ENCODE results near the gene SART3. TPM values are rescaled to one million over a fixed set of nuclear protein-coding genes. Genes with fewer than 3 reads are reported as not detected.
"Not testable (repeated sequence)": the region's sequence is repeated elsewhere in the genome, so short reads cannot be mapped to it uniquely, and the experiment has no call there.

SART3 gene
- total RNA-seq, 2 experiments from 2014 or later, result 69.3 to 87.1 TPM

- H3K4me1 Mint-ChIP-seq, result no peaks in the 10 kb centered on the region
- ChIA-PET CTCF (interaction anchor here (0.6 to 0.7 kb wide), 3 partner anchors 9 to 497 kb away, joined by 3 to 4 read pairs (median 3); partner anchors contain the start of gene ALKBH2), POLR2A (no interaction called here)
- DNase-seq, result no peak
- no peak overlapping the region for H3K27ac Mint-ChIP-seq
- no peaks in the 10 kb centered on the region for H3K9me3 Mint-ChIP-seq (ENCODE audit: low read depth)
- H3K27me3 Mint-ChIP-seq, result no peaks in the 10 kb centered on the region
- no peaks in the 10 kb centered on the region for H3K36me3 Mint-ChIP-seq (ENCODE audit: low read depth)
- H3K4me3 Mint-ChIP-seq, result no peak overlapping the region
- ATAC-seq, result no peak
- intact Hi-C loops (cut with DNase I, micrococcal nuclease), result no loop called here
These were observed 35.0 kb upstream of the SART3 start for GRCh38 chr12:108595711-108596647.

- intact Hi-C loops (cut with DNase I, micrococcal nuclease), result no loop called here
- no peak for DNase-seq
- Mint-ChIP-seq H3K36me3 (ENCODE audit: low read depth) (no peaks in the 10 kb centered on the region), H3K27me3 (no peaks in the 10 kb centered on the region), H3K9me3 (ENCODE audit: low read depth) (no peaks in the 10 kb centered on the region), H3K27ac (no peak overlapping the region), H3K4me1 (no peaks in the 10 kb centered on the region), H3K4me3 (no peak overlapping the region)
- CTCF ChIA-PET, result interaction anchor here (0.5 to 1.3 kb wide), 3 partner anchors 8 to 25 kb away, joined by 3 read pairs; no protein-coding TSS in a partner anchor
- POLR2A ChIA-PET, result no interaction called here
- no peak for ATAC-seq
These were observed 34.2 kb upstream of the SART3 start for GRCh38 chr12:108594960-108595710.

GRCh38 chr12:108594323-108594903, 33.4 kb upstream of the SART3 start:
- CTCF ChIA-PET, result interaction anchor here (0.5 to 1.3 kb wide), 2 partner anchors 18 to 25 kb away, joined by 3 read pairs; no protein-coding TSS in a partner anchor
- POLR2A ChIA-PET, result no interaction called here
- Mint-ChIP-seq H3K36me3 (ENCODE audit: low read depth) (no peaks in the 10 kb centered on the region), H3K27me3 (no peaks in the 10 kb centered on the region), H3K4me3 (no peak overlapping the region), H3K27ac (no peak overlapping the region), H3K4me1 (no peaks in the 10 kb centered on the region), H3K9me3 (ENCODE audit: low read depth) (no peaks in the 10 kb centered on the region)
- intact Hi-C loops (cut with DNase I, micrococcal nuclease), result no loop called here
- ATAC-seq (no peak), DNase-seq (no peak)

GRCh38 chr12:108592033-108592909, 31.3 kb upstream of the SART3 start:
- Mint-ChIP-seq H3K36me3 (ENCODE audit: low read depth) (no peaks in the 10 kb centered on the region), H3K27ac (no peak overlapping the region), H3K9me3 (ENCODE audit: low read depth) (no peaks in the 10 kb centered on the region), H3K4me1 (no peaks in the 10 kb centered on the region), H3K4me3 (no peak overlapping the region), H3K27me3 (no peaks in the 10 kb centered on the region)
- intact Hi-C loops (cut with DNase I, micrococcal nuclease), result no loop called here
- ATAC-seq, result no peak
- CTCF ChIA-PET, result no interaction called here
- no peak for DNase-seq
- POLR2A ChIA-PET, result no interaction called here

GRCh38 chr12:108591267-108591980, 30.5 kb upstream of the SART3 start:
- Mint-ChIP-seq H3K27ac (no peak overlapping the region), H3K9me3 (ENCODE audit: low read depth) (no peaks in the 10 kb centered on the region), H3K4me3 (no peak overlapping the region), H3K36me3 (ENCODE audit: low read depth) (no peaks in the 10 kb centered on the region), H3K27me3 (no peaks in the 10 kb centered on the region), H3K4me1 (no peaks in the 10 kb centered on the region)
- ChIA-PET CTCF (no interaction called here), POLR2A (no interaction called here)
- intact Hi-C loops (cut with DNase I, micrococcal nuclease), result no loop called here
- no peak for ATAC-seq
- DNase-seq, result no peak

- H3K27ac Mint-ChIP-seq; DNase-seq; H3K36me3 Mint-ChIP-seq (ENCODE audit: low read depth); ATAC-seq; H3K9me3 Mint-ChIP-seq (ENCODE audit: low read depth); H3K4me3 Mint-ChIP-seq; POLR2A ChIA-PET; intact Hi-C loops (cut with DNase I, micrococcal nuclease); H3K27me3 Mint-ChIP-seq; CTCF ChIA-PET; H3K4me1 Mint-ChIP-seq: not testable (repeated sequence)
These were observed 29.5 kb upstream of the SART3 start for GRCh38 chr12:108590463-108590862.

GRCh38 chr12:108589840-108590229, 28.9 kb upstream of the SART3 start:
- Mint-ChIP-seq H3K27ac (no peak overlapping the region), H3K4me3 (no peak overlapping the region), H3K9me3 (ENCODE audit: low read depth) (no peaks in the 10 kb centered on the region), H3K4me1 (no peaks in the 10 kb centered on the region), H3K27me3 (no peaks in the 10 kb centered on the region), H3K36me3 (ENCODE audit: low read depth) (no peaks in the 10 kb centered on the region)
- CTCF ChIA-PET, result no interaction called here
- intact Hi-C loops (cut with DNase I, micrococcal nuclease), result no loop called here
- ATAC-seq (no peak), DNase-seq (no peak)
- POLR2A ChIA-PET, result no interaction called here

GRCh38 chr12:108589028-108589839, 28.3 kb upstream of the SART3 start:
- H3K27me3 Mint-ChIP-seq, result no peaks in the 10 kb centered on the region
- no peak overlapping the region for H3K4me3 Mint-ChIP-seq
- no peaks in the 10 kb centered on the region for H3K9me3 Mint-ChIP-seq (ENCODE audit: low read depth)
- intact Hi-C loops (cut with DNase I, micrococcal nuclease), result no loop called here
- no peaks in the 10 kb centered on the region for H3K36me3 Mint-ChIP-seq (ENCODE audit: low read depth)
- CTCF ChIA-PET, result interaction anchor here (0.5 kb wide), 1 partner anchor 510 kb away, joined by 3 read pairs; no protein-coding TSS in a partner anchor
- ATAC-seq, result no peak
- POLR2A ChIA-PET, result no interaction called here
- H3K27ac Mint-ChIP-seq, result no peak overlapping the region
- DNase-seq, result no peak
- no peaks in the 10 kb centered on the region for H3K4me1 Mint-ChIP-seq

GRCh38 chr12:108587826-108588225, 26.9 kb upstream of the SART3 start:
- H3K9me3 Mint-ChIP-seq (ENCODE audit: low read depth), result no peaks in the 10 kb centered on the region
- intact Hi-C loops (cut with DNase I, micrococcal nuclease), result no loop called here
- no peak for DNase-seq

GRCh38 chr12:108586306-108586705, 25.3 kb upstream of the SART3 start:
- Mint-ChIP-seq H3K27me3 (no peaks in the 10 kb centered on the region), H3K9me3 (ENCODE audit: low read depth) (no peaks in the 10 kb centered on the region), H3K27ac (no peak overlapping the region), H3K4me1 (no peaks in the 10 kb centered on the region), H3K36me3 (ENCODE audit: low read depth) (no peaks in the 10 kb centered on the region), H3K4me3 (no peak overlapping the region)
- DNase-seq (no peak), ATAC-seq (no peak)
- POLR2A ChIA-PET, result no interaction called here
- intact Hi-C loops (cut with DNase I, micrococcal nuclease), result no loop called here
- CTCF ChIA-PET, result no interaction called here

More at GRCh38 chr12:108587826-108588225, 26.9 kb upstream of the SART3 start:
- POLR2A ChIA-PET, result no interaction called here
- CTCF ChIA-PET, result no interaction called here
- Mint-ChIP-seq H3K27ac (no peak overlapping the region), H3K27me3 (no peaks in the 10 kb centered on the region), H3K4me1 (no peaks in the 10 kb centered on the region), H3K4me3 (no peak overlapping the region), H3K36me3 (ENCODE audit: low read depth) (no peaks in the 10 kb centered on the region)
- ATAC-seq, result no peak

Data from activated CD4-positive, alpha-beta T cell treated with anti-CD3 and anti-CD28 coated beads for 36 hours (primary cell).